Activated CD4-positive, alpha-beta T cell treated with anti-CD3 and anti-CD28 coated beads for 36 hours (primary cell): ENCODE results near the gene WWTR1. TPM values are rescaled to one million over a fixed set of nuclear protein-coding genes. Genes with fewer than 3 reads are reported as not detected.

ENCODE experiments used
- ATAC-seq: fragments of 200-7000 bp; cut with Tn5 transposase; one replicate; pipeline ENCODE4 v1.10.0; 2021; ENCODE audit warnings: mild to moderate bottlenecking, moderate library complexity
- CTCF ChIA-PET: fragments of 350-600 bp; sonication (Branson Sonifier 250); formaldehyde crosslinking; loops from one replicate; lab custom pipeline; 2021; ENCODE audit warnings: antibody characterized with exemption; lab: Charles Lee
- POLR2A ChIA-PET: fragments of 350-600 bp; sonication (Branson Sonifier 250); formaldehyde crosslinking; loops from one replicate; lab custom pipeline; 2021; ENCODE audit warnings: antibody characterized with exemption, inconsistent platforms; lab: Charles Lee
- DNase-seq: peaks from one replicate; pipeline ENCODE4 v3.0.0-alpha.2; 2020
- H3K27ac Mint-ChIP-seq: one replicate; pipeline ENCODE4 v1.8.0; 2021; ENCODE audit warnings: mixed read lengths
- H3K27me3 Mint-ChIP-seq: one replicate; pipeline ENCODE4 v1.8.0; 2021; ENCODE audit warnings: mixed read lengths
- H3K36me3 Mint-ChIP-seq: one replicate; pipeline ENCODE4 v1.8.0; 2021; ENCODE audit warnings: low read depth, mixed read lengths
- H3K4me1 Mint-ChIP-seq: one replicate; pipeline ENCODE4 v1.8.0; 2021; ENCODE audit warnings: mixed read lengths
- H3K4me3 Mint-ChIP-seq: one replicate; pipeline ENCODE4 v1.8.0; 2021; ENCODE audit warnings: mild to moderate bottlenecking, moderate library complexity, mixed read lengths
- H3K9me3 Mint-ChIP-seq: one replicate; pipeline ENCODE4 v1.8.0; 2021; ENCODE audit warnings: low read depth, mixed read lengths
- intact Hi-C, 2 experiments: fragments of 100-400 bp; cut with DNase I in 1 of 2; cut with micrococcal nuclease in 1 of 2; formaldehyde crosslinking; loops; one replicate each; pipeline versions ENCODE4 v1.14.2 to v1.15.1; 2022 to 2024; cut with DNase I, micrococcal nuclease
- total RNA-seq, 2 experiments: library from RNA; stranded (reverse); gene quantifications; one replicate each; pipeline ENCODE4 v1.2.3, GENCODE V29; 2021

The WWTR1 gene
- total RNA-seq, 2 experiments from 2014 or later = 0.46 to 0.54 TPM

DNA sequence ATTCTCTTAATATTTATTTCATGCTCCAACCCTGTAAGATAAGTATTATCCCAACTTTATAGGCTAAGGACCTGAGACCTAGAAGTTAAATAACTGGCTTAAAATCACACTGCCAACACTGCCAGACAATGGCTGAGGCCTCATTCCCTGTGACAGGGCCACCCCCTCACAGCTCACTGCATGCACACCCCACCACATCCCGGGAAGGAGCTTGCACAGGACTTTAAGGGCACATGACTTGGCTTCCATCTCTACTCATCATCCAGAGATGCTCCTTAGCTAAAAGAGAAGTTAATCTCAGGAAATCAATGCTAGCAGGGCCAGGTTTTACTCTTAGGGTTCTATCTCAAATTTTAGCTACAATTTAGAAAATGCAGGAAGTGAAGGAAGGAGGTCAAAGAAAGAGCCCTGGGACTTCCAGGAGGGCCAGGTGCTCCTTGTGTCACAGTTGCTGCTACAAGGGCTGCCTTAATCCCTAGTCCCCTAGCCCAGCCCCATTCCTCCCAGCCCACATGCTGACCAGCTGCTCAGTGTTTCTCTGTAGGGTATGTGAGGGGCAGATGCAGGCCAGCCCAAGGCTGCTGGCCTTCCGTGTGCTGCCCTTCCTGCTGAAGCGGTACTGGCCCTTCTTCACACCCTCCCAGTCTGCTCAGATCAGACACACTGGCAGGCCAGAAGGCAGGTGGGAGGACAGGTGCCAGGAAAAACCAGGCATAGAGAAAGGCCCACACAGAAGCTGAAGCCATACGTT is 53.5 kb downstream of the WWTR1 start:
- no peaks in the 10 kb centered on the region for H3K36me3 Mint-ChIP-seq
- no peaks in the 10 kb centered on the region for H3K9me3 Mint-ChIP-seq
- no peak overlapping the region for H3K4me3 Mint-ChIP-seq
- peak overlapping the region; percentile 39 for H3K27ac Mint-ChIP-seq
- H3K4me1 Mint-ChIP-seq = no peaks in the 10 kb centered on the region
- POLR2A ChIA-PET = no interaction called here
- no peak for ATAC-seq
- intact Hi-C loops = no loop called here
- DNase-seq = no peak
- H3K27me3 Mint-ChIP-seq = peaks cover 2% of the 10 kb centered on the region
- CTCF ChIA-PET = no interaction called here

DNA sequence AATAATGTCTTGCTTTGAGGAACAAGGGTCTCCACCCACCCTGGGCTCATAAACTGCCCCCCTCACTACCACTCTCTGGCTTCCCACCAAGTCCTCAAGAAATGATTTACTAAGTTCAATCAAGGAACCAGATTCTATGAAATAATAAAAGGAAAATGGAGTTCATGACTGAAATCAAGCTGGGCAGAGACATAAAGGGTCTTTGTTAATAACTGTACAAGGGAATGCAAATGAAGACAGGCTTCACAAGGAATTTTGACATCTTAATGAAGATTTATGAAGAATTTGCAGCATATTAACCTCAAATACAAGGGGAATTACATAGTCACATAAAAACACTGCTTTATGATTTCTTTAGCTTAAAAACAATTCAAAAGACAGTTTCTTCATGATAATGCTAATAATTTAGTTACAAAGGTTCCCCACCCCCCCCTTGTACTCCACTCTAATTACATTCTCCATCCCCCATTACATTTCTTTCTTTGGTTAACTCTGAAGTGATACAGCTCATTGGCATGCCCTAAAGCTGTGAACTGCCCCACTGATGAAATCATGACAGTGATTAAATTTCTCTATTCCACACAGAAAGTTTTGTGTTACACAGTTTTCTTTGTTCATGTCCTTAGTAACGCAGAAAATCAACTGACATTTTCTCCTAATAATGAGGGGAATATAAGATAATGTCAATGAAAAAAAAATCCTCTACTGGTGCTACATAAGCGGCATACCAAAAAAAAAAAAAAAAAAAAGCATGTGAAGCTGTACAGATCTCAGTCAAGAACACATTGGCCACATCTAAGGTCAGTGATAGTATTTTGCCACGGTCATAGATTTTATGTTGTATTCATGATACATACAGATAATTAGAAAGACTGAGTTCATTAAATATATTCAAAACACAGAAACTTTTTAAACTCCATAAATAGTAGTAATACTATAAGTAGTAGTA is 54.4 kb downstream of the WWTR1 start:
- Mint-ChIP-seq H3K4me1 (no peaks in the 10 kb centered on the region), H3K27ac (no peak overlapping the region), H3K27me3 (peaks cover 2% of the 10 kb centered on the region), H3K36me3 (no peaks in the 10 kb centered on the region), H3K9me3 (no peaks in the 10 kb centered on the region), H3K4me3 (no peak overlapping the region)
- intact Hi-C loops = no loop called here
- ATAC-seq (no peak), DNase-seq (no peak)
- CTCF ChIA-PET = no interaction called here
- POLR2A ChIA-PET = no interaction called here

DNA sequence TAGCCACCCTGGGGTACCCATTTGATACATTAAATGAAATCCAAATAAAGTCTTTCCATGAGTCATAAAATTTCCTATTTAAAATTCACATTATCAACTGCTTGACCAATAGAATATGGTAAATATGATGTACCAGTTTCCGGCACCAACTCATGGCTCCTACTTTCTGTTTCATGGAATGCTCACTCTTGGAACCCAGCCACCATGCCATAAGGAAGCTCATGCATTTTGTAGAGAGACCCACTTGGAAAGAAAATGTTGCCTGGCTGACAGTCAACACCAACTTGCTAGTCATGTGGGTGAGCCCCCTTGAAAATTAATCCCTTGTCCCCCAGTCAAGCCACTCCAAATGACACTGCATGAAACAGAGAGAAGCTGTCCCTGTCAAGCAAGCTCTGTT is 57.2 kb downstream of the WWTR1 start:
- Mint-ChIP-seq H3K36me3 (no peaks in the 10 kb centered on the region), H3K27me3 (peaks cover 2% of the 10 kb centered on the region), H3K4me1 (no peaks in the 10 kb centered on the region), H3K4me3 (no peak overlapping the region), H3K27ac (no peak overlapping the region), H3K9me3 (no peaks in the 10 kb centered on the region)
- no peak for ATAC-seq
- ChIA-PET CTCF (no interaction called here), POLR2A (no interaction called here)
- DNase-seq = no peak
- intact Hi-C loops = no loop called here

DNA sequence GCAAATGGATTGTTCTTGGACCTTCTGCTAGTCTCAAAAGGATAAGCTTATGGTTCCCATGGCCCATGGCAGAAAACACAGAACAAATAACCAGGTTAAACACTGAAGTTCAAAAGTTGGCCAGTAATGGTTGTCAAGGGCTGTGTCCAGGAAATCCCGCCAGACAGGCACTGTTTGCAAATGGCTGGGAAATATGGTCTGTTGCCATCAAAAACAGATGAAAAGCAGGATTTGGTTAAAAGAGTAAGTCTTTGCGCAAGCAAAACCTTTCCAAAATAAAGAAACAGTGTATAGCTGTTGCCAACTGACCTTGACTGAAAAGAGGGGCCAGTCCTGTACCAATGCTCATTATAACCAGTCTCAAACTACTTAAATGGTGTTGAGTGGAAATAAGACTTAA is 58.6 kb downstream of the WWTR1 start:
- ChIA-PET CTCF (no interaction called here), POLR2A (no interaction called here)
- no peak overlapping the region for H3K4me3 Mint-ChIP-seq
- H3K27ac Mint-ChIP-seq = no peak overlapping the region
- peaks cover 4% of the 10 kb centered on the region for H3K27me3 Mint-ChIP-seq
- intact Hi-C loops = no loop called here
- H3K9me3 Mint-ChIP-seq = no peaks in the 10 kb centered on the region
- no peaks in the 10 kb centered on the region for H3K4me1 Mint-ChIP-seq
- no peaks in the 10 kb centered on the region for H3K36me3 Mint-ChIP-seq
- DNase-seq = no peak
- no peak for ATAC-seq

DNA sequence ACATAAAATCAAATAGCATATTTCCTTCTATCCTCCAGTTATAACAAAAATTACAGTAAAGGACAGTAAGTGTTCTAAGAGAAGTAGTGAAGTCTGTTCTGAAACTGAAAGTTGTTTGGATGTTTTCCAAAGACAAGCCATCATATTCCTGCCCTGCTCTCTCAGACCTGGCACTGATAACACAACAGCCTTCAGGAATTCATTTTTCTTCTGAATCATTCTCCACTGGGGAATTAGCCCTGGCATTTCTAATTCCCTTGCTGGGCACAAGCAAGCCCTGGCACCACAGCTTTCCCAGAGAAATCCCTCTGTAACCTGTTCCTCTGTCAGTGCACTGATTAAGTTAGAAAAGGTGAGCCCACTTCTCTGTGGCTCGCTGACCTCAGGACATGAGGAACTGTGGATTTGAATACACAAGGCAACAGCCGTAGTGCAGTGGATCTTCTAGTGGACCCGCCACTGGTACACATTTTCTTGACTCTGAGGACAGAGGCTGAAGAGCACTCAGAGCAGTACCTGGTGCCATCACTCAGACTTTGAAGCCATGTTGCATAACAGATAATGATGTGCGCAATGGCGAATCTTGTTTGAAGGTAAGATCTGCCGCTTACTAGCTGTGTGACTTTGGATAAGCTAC is 61.6 kb downstream of the WWTR1 start:
- no peak overlapping the region for H3K4me3 Mint-ChIP-seq
- intact Hi-C loops = no loop called here
- DNase-seq (no peak), ATAC-seq (no peak)
- H3K4me1 Mint-ChIP-seq = no peaks in the 10 kb centered on the region
- no peak overlapping the region for H3K27ac Mint-ChIP-seq
- ChIA-PET CTCF (interaction anchor here (2.3 kb wide), 1 partner anchor 13 kb away, joined by 7 read pairs; no protein-coding TSS in a partner anchor), POLR2A (no interaction called here)
- no peaks in the 10 kb centered on the region for H3K9me3 Mint-ChIP-seq
- no peaks in the 10 kb centered on the region for H3K36me3 Mint-ChIP-seq
- H3K27me3 Mint-ChIP-seq = peaks cover 4% of the 10 kb centered on the region

DNA sequence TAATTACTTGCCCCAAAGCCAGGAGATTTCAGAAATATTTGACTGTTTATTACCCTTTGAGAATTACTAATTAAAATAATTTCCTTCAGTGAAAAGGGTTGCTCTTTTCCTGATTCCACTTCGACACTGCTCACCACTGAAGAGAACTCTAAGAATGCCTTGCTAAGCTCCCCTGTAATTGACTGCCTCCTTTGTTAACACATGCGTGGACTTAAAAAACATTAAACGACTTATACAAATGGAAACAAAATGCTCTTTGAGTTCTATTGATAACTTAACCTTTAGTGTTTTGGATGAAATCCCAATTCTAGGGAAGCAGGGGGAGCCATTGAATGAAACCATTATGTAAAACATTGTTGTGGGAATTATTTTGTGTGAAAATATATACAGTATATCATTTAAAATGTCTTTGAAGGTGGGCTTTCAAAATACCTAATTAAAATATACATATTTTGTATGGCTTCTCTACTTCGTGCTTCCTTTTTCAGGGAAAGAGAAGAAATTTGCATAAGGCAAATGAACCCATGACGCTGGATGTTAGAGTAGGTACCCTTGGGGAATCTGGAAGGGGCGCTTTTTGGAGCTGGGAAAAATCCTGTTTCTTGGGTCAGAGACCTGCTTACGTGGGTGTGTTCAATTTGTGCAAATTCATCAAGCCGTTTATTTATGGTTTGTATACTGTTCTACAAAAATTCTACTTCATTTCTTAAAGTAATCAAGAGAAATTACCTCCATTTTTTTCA is 64.2 kb downstream of the WWTR1 start:
- no peak for ATAC-seq
- no peak for DNase-seq
- intact Hi-C loops = no loop called here
- Mint-ChIP-seq H3K27ac (no peak overlapping the region), H3K27me3 (peaks cover 2% of the 10 kb centered on the region), H3K4me1 (no peaks in the 10 kb centered on the region), H3K4me3 (no peak overlapping the region), H3K36me3 (no peaks in the 10 kb centered on the region), H3K9me3 (no peaks in the 10 kb centered on the region)
- CTCF ChIA-PET = interaction anchor here (0.5 kb wide), 1 partner anchor 63 kb away, joined by 3 read pairs; no protein-coding TSS in a partner anchor
- POLR2A ChIA-PET = no interaction called here

DNA sequence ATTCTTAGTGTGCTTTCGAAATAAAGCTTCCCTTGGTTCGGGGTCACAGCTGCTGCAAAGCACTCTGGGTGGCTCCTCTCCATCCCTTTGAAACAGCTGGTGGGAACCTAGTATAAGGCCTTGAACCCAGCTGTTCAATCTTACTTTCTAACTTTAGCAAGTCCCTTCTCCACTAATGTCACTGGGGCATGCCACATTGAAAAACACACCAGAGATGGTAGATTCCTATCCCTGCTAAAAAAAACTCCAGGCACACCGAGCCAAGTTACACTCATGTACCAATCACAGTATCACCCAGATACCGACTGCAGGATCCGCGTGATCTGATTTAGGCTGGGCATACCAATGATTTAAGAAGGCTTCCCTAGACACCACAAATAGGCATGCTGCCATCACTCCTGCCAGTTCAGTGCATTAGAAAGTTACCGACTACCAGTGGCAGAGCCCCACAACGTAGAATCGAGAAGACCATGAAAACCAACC is 65.0 kb downstream of the WWTR1 start:
- Mint-ChIP-seq H3K27ac (no peak overlapping the region), H3K36me3 (no peaks in the 10 kb centered on the region), H3K9me3 (no peaks in the 10 kb centered on the region), H3K27me3 (peaks cover 2% of the 10 kb centered on the region), H3K4me1 (no peaks in the 10 kb centered on the region), H3K4me3 (no peak overlapping the region)
- no peak for DNase-seq
- ATAC-seq = no peak
- intact Hi-C loops = no loop called here
- ChIA-PET POLR2A (no interaction called here), CTCF (no interaction called here)

DNA sequence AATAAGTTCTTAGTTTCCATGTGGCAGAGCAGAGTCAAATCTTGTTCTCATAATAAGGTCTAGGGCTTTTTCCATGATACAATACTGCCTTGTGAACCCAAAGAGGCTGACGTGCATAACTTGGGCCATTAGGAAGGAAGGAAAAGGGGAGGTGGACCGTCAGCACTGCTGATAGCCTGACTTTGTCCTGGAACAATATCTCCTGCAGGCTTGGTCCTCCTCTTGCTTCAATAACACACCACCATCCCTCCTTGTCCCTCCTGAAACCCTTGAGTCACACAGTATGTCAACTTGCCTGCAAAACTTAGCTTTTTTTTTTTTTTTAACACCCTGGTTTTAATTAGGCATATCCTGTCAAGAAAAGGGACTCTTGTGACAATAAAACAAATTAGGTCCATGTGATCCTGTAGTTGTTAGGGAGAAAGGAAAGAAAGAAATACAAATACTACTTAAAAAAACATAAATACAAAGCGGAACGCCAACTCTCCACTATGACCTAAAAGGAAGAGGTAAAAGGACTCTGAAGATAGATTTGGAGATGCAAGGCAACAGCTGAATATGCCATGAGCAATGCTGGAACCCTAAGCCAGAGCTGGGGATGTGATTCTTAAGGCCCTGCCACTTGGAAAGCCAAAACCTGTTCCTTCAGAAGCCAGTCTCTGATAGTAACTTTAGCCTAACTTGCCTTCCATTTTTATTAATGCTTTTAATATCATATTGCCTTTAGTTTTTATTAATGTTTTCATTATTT is 67.0 kb downstream of the WWTR1 start:
- Mint-ChIP-seq H3K36me3 (no peaks in the 10 kb centered on the region), H3K27ac (no peak overlapping the region), H3K4me1 (no peaks in the 10 kb centered on the region), H3K27me3 (peaks cover 6% of the 10 kb centered on the region), H3K9me3 (no peaks in the 10 kb centered on the region), H3K4me3 (no peak overlapping the region)
- DNase-seq = no peak
- POLR2A ChIA-PET = no interaction called here
- ATAC-seq = no peak
- intact Hi-C loops = no loop called here
- CTCF ChIA-PET = no interaction called here

DNA sequence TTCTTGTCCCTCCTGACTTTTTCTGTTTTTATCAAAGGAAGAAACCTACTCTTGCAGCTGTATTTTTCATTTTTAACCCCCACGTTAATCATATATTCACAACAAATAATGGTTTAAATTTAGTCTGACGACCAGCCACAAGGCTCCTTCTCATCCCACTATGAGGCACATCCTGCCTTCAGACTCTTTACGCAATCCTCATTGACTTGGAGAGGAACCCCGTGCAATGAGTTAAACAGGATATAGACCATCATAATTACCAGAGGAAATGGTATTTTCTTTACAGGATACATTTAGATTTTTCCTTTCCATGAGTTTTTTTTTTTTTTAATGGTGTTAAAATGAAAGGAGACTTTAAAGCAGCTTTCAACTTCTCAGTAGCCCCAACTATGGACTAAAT is 68.5 kb downstream of the WWTR1 start:
- no peak overlapping the region for H3K4me3 Mint-ChIP-seq
- no peak for ATAC-seq
- CTCF ChIA-PET = no interaction called here

DNA sequence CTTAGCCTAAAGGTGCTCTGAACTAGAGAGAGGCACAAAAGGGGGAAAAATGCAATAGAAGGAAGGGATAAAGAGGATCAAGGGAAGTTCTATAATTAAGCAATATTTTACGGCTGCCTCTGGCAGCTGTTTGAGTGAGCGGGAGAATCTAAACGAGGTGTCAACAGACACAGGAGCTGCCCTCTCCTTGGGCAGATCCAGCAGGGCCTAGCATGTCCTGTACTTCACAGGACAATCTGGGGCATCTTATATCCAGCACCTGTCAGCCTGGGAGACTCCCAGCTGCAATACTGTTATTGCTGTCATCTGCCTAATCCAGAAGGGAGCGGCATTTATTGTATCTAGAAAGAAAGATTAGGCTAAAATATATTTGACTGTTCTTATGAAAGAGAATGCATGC is 68.9 kb downstream of the WWTR1 start:
- intact Hi-C loops = no loop called here
- Mint-ChIP-seq H3K36me3 (no peaks in the 10 kb centered on the region), H3K9me3 (no peaks in the 10 kb centered on the region), H3K4me1 (no peaks in the 10 kb centered on the region), H3K27ac (no peak overlapping the region), H3K27me3 (peaks cover 14% of the 10 kb centered on the region), H3K4me3 (no peak overlapping the region)
- ATAC-seq (no peak), DNase-seq (no peak)
- POLR2A ChIA-PET = no interaction called here
- CTCF ChIA-PET = interaction anchor here (1.0 kb wide), 1 partner anchor 29 kb away, joined by 3 read pairs; no protein-coding TSS in a partner anchor

More for the DNA sequence above, 68.5 kb downstream of the WWTR1 start:
- Mint-ChIP-seq H3K27me3 (peaks cover 10% of the 10 kb centered on the region), H3K27ac (no peak overlapping the region), H3K9me3 (no peaks in the 10 kb centered on the region), H3K36me3 (no peaks in the 10 kb centered on the region), H3K4me1 (no peaks in the 10 kb centered on the region)
- intact Hi-C loops = no loop called here
- DNase-seq = no peak
- POLR2A ChIA-PET = no interaction called here
